ENCODE results near the gene TMEM35A.

GRCh38 chrX:101051153-101051548 is 27.5 kb upstream of the TMEM35A start:
- TF ChIP-seq CTCF (IDR thresholded peaks at IDR 0.05) (no peak), POLR2AphosphoS5 (IDR thresholded peaks at IDR 0.05; ENCODE audit: low read depth, low read length) (no peak)
